Liver (tissue), 9 donors: ENCODE results near the gene BRAF. TPM values are rescaled to one million over a fixed set of nuclear protein-coding genes. Genes with fewer than 3 reads are reported as not detected.

Experiments used
- DNase-seq: peaks from one replicate; pipeline ENCODE4 v3.0.0-alpha.2; 2017; ENCODE audit warnings: low spot score
- H3K27ac ChIP-seq, 2 donors: one replicate each; pipeline ENCODE4 v1.7.0; 2013; ENCODE audit warnings: inconsistent platforms in 2 of 2, low read length in 2 of 2, control low read depth in 1 of 2, low read depth in 1 of 2, mild to moderate bottlenecking in 1 of 2
- H3K27me3 ChIP-seq, 4 donors: one replicate each; pipeline versions ENCODE4 v1.6.1 to v1.7.0; 2013; ENCODE audit warnings: low read length in 3 of 4, inconsistent platforms in 1 of 4, mild to moderate bottlenecking in 1 of 4, moderate library complexity in 1 of 4; ENCODE audit not compliant: control insufficient read depth in 4 of 4, insufficient read depth in 4 of 4
- H3K36me3 ChIP-seq, 4 donors: one replicate each; pipeline versions ENCODE4 v1.6.1 to v1.7.0; 2013; ENCODE audit warnings: low read length in 3 of 4, mild to moderate bottlenecking in 3 of 4, low read depth in 1 of 4, moderate library complexity in 1 of 4; ENCODE audit not compliant: control insufficient read depth in 4 of 4, insufficient read depth in 3 of 4
- H3K4me1 ChIP-seq, 4 donors: one replicate each; pipeline versions ENCODE4 v1.6.1 to v1.7.0; 2013; ENCODE audit warnings: low read length in 3 of 4, mild to moderate bottlenecking in 3 of 4, moderate library complexity in 1 of 4; ENCODE audit not compliant: control insufficient read depth in 4 of 4, insufficient read depth in 4 of 4
- H3K4me3 ChIP-seq, 3 donors: one replicate each; pipeline versions ENCODE4 v1.6.1 to v1.7.0; 2013; ENCODE audit warnings: low read length in 3 of 3, control low read depth in 1 of 3, low read depth in 1 of 3, mild to moderate bottlenecking in 1 of 3
- H3K9ac ChIP-seq, 2 donors: one replicate each; pipeline ENCODE4 v1.7.0; 2013; ENCODE audit warnings: low read length in 2 of 2, mild to moderate bottlenecking in 2 of 2, moderate library complexity in 2 of 2, control low read depth in 1 of 2, low read depth in 1 of 2
- H3K9me3 ChIP-seq, 4 donors: one replicate each; pipeline versions ENCODE4 v1.6.1 to v1.7.0; 2013; ENCODE audit warnings: low read length in 3 of 4; ENCODE audit not compliant: control insufficient read depth in 4 of 4
- EGR1 ChIP-seq, 2 donors: IDR thresholded peaks; 2 replicates each; pipeline ENCODE4 v1.6.1; 2016 to 2018; ENCODE audit warnings: antibody characterized with exemption in 2 of 2, low read depth in 2 of 2
- FOXA1 ChIP-seq: IDR thresholded peaks from 2 replicates; pipeline ENCODE4 v1.6.1; 2016; ENCODE audit warnings: antibody characterized with exemption
- FOXA2 ChIP-seq: IDR thresholded peaks from 2 replicates; pipeline ENCODE4 v1.6.1; 2016; ENCODE audit warnings: antibody characterized with exemption
- GABPA ChIP-seq, 2 donors: IDR thresholded peaks in 1 of 2; conservative IDR thresholded peaks in 1 of 2; 2 replicates each; pipeline ENCODE4 v1.6.1; 2016; ENCODE audit warnings: antibody characterized with exemption in 2 of 2, mild to moderate bottlenecking in 1 of 2, moderate library complexity in 1 of 2
- HNF4A ChIP-seq, 2 donors: conservative IDR thresholded peaks; 2 replicates each; pipeline ENCODE4 v1.6.1; 2016; ENCODE audit warnings: antibody characterized with exemption in 2 of 2, mild to moderate bottlenecking in 2 of 2
- HNF4G ChIP-seq: IDR thresholded peaks from 2 replicates; pipeline ENCODE4 v1.6.1; 2016; ENCODE audit warnings: antibody characterized with exemption
- NR2F2 ChIP-seq: IDR thresholded peaks from 2 replicates; pipeline ENCODE4 v1.6.1; 2016; ENCODE audit warnings: antibody characterized with exemption
- RAD21 ChIP-seq, 2 donors: IDR thresholded peaks; 2 replicates each; pipeline ENCODE4 v1.6.1; 2016; ENCODE audit warnings: antibody characterized with exemption in 2 of 2, mild to moderate bottlenecking in 2 of 2
- RXRA ChIP-seq, 2 donors: IDR thresholded peaks; 2 replicates each; pipeline ENCODE4 v1.6.1; 2017 to 2018; ENCODE audit warnings: antibody characterized with exemption in 2 of 2, mild to moderate bottlenecking in 1 of 2
- SP1 ChIP-seq: IDR thresholded peaks from 2 replicates; pipeline ENCODE4 v1.6.1; 2018; ENCODE audit warnings: antibody characterized with exemption, mild to moderate bottlenecking
- TAF1 ChIP-seq: conservative IDR thresholded peaks from 2 replicates; pipeline ENCODE4 v1.6.1; 2016; ENCODE audit warnings: antibody characterized with exemption, mild to moderate bottlenecking
- YY1 ChIP-seq: IDR thresholded peaks from 2 replicates; pipeline ENCODE4 v1.6.1; 2016; ENCODE audit warnings: antibody characterized with exemption, mild to moderate bottlenecking
- WGBS: extraction: QIAGEN DNeasy Blood & Tissue Kit; methylation state at CpG from one replicate; pipeline ENCODE4 v1.1.7; 2013; 5-methylcytosine and 5-hydroxymethylcytosine counted together
- polyA plus RNA-seq, 2 donors: library from polyadenylated mRNA; stranded (reverse) in 1 of 2; unstranded in 1 of 2; fragments of 200-250 nt in 1 of 2; fragments of >200 nt in 1 of 2; fragmentation: Nextera tagmentation in 1 of 2; extraction: Ambion mirVana in 1 of 2; gene quantifications; one replicate each; pipeline versions ENCODE4 v1.2.1 to v1.2.3, GENCODE V29; 2013 to 2015
- total RNA-seq, 2 donors: library from RNA; depleted of rRNA; stranded (reverse); fragments of >200 nt; gene quantifications; one replicate each; pipeline ENCODE4 v1.2.3, GENCODE V29; 2014
- TF ChIP-seq, protein P1 (sequence below): IDR thresholded peaks from 2 replicates; pipeline ENCODE4 v1.6.1; 2016; ENCODE audit warnings: antibody characterized with exemption
- TF ChIP-seq, protein P2 (sequence below): IDR thresholded peaks from 2 replicates; pipeline ENCODE4 v1.6.1; 2016; ENCODE audit warnings: antibody characterized with exemption, mild to moderate bottlenecking
- TF ChIP-seq, protein P3 (sequence below): IDR thresholded peaks from 2 replicates; pipeline ENCODE4 v1.6.1; 2016; ENCODE audit warnings: antibody characterized with exemption
- TF ChIP-seq, protein P4 (sequence below): fragments of 150-350 bp; IDR thresholded peaks from 2 replicates; pipeline ENCODE4 v1.5.1; 2017; ENCODE audit warnings: improper control_type of control experiment, low read depth, low read length; ENCODE audit not compliant: missing input control
- TF ChIP-seq, protein P5 (sequence below): IDR thresholded peaks from 2 replicates; pipeline ENCODE4 v1.6.1; 2016; ENCODE audit warnings: antibody characterized with exemption
- donor health status: healthy.
- donor health status: healthy.
- donor health status: healthy.
- donor health status: healthy.
- donor health status: healthy.

The BRAF gene
- total RNA-seq = 10 to 100 TPM; 19.9 to 21.9 TPM
- polyA plus RNA-seq = 1 to 10 TPM; 2.6 to 8.0 TPM

DNA sequence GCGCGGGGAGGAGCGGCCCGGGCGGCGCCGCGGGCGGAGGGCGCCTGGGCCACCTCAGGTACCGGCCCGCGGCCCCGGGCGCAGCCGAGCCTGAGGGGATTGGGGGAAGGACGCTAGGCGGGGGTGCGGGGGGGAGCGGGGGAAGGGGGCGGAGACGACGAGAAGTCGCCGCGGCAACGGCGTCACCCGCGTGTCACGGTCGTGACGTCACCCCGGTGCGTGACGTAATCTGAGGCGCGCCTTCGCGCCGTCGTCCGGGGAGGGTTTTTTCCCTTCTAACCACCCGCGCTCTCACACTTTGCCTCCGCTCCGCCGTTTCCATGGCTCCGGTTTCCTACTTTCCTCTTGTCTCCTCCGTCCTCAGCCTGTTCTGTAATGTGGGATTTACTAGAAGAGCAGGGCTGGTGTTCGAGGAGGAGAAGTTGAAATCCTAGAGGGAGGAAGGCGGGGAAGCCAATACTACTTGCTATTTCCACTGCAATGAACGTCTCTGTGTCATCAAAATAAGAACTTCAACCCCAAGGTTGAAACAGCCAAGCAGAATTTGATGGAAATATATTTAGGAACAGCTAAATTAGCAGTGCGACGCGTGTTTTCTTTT, at the start of gene BRAF:
Gene BRAF (minus strand): TSS at position 109 of the 601 bp plus-strand sequence. CDS start 226 bp downstream, outside the sequence.
- H3K4me1 ChIP-seq = peaks cover 4 to 29% (median 20%) of the 10 kb centered on the region in 4 donors
- TF ChIP-seq, protein P1, sequence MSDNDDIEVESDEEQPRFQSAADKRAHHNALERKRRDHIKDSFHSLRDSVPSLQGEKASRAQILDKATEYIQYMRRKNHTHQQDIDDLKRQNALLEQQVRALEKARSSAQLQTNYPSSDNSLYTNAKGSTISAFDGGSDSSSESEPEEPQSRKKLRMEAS = no peak
- TF ChIP-seq SP1 = peak; percentile 33
- peak in 1 of 2 donors; percentile 49 for TF ChIP-seq HNF4A (conservative IDR thresholded peaks at IDR 0.05)
- TF ChIP-seq YY1 = peak; percentile 49
- TF ChIP-seq, protein P2, sequence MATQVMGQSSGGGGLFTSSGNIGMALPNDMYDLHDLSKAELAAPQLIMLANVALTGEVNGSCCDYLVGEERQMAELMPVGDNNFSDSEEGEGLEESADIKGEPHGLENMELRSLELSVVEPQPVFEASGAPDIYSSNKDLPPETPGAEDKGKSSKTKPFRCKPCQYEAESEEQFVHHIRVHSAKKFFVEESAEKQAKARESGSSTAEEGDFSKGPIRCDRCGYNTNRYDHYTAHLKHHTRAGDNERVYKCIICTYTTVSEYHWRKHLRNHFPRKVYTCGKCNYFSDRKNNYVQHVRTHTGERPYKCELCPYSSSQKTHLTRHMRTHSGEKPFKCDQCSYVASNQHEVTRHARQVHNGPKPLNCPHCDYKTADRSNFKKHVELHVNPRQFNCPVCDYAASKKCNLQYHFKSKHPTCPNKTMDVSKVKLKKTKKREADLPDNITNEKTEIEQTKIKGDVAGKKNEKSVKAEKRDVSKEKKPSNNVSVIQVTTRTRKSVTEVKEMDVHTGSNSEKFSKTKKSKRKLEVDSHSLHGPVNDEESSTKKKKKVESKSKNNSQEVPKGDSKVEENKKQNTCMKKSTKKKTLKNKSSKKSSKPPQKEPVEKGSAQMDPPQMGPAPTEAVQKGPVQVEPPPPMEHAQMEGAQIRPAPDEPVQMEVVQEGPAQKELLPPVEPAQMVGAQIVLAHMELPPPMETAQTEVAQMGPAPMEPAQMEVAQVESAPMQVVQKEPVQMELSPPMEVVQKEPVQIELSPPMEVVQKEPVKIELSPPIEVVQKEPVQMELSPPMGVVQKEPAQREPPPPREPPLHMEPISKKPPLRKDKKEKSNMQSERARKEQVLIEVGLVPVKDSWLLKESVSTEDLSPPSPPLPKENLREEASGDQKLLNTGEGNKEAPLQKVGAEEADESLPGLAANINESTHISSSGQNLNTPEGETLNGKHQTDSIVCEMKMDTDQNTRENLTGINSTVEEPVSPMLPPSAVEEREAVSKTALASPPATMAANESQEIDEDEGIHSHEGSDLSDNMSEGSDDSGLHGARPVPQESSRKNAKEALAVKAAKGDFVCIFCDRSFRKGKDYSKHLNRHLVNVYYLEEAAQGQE = no peak
- no peak for TF ChIP-seq RXRA (IDR thresholded peaks at IDR 0.05)
- peak; percentile 10 for TF ChIP-seq HNF4G
- peak in 1 of 2 donors; percentile 31 for TF ChIP-seq RAD21 (IDR thresholded peaks at IDR 0.05)
- peak within 1 kb of the TSS; percentile 98 to 99 for H3K9ac ChIP-seq
- peak within 1 kb of the TSS; percentile 92 to 99 (median 93) for H3K4me3 ChIP-seq
- peak within 1 kb of the TSS; percentile 95 to 99 for H3K27ac ChIP-seq
- H3K36me3 ChIP-seq = no peaks in the 10 kb centered on the region
- peak; percentile 96 for DNase-seq
- H3K9me3 ChIP-seq = no peaks in the 10 kb centered on the region
- no peaks in the 10 kb centered on the region for H3K27me3 ChIP-seq
- 2% methylated on average over 55 of the region's 56 CpGs for WGBS

DNA sequence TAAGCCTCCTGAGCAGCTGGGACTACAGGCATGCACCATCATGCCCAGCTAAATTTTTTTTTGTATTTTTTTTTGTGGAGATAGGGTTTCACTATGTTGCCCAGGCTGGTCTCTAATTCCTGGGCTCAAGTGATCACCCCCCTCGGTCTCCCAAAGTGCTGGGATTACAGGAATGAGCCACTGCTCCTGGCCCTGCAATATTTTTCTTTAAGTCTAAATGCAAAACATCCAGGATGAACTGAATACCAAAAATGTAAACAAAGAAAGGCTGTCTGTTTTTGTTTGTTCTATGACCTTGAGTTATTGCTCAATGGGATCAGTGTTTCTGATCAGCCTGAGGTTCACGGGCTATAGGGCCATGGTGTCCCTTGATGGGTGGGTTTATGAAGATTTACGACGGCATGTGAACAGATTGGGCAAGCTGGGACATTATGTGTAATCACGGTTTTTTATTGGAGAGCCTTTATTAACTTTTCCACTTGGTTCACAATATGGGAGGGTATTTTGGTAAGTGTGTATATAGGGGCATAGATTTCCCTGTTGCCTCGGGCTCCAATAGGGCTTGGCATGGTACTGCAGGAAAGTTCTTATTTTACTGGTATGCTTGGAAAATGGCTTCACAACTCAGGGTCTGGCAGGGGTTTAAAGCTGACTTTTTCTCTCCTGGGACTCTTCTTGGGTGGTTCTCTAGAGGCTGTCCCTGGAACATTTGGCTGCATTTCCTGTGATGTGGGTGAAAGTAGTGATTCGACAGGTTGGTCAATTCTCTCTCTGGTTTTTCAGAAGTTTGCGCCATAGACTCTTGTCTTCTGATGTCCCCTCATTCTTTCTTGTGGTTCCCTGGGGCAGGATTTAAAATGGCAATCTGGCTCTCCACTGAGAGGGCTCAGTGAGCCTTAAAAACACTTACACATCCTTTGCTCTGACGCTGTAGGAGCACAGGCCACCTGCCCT, 48.4 kb upstream of the BRAF start:
- peaks cover 3 to 30% (median 21%) of the 10 kb centered on the region in 4 donors for H3K4me1 ChIP-seq
- H3K27ac ChIP-seq = peak overlapping the region; percentile 19 to 61
- no peak for DNase-seq
- no peak overlapping the region for H3K4me3 ChIP-seq
- H3K9ac ChIP-seq = no peak overlapping the region
- H3K36me3 ChIP-seq = no peaks in the 10 kb centered on the region
- 34% methylated on average over 9 of the region's 9 CpGs for WGBS
- no peaks in the 10 kb centered on the region for H3K9me3 ChIP-seq
- H3K27me3 ChIP-seq = no peaks in the 10 kb centered on the region
- TF ChIP-seq FOXA2 (peak; percentile 85), RXRA (IDR thresholded peaks at IDR 0.05) (peak; percentile 54 to 65), SP1 (peak; percentile 59), HNF4A (conservative IDR thresholded peaks at IDR 0.05) (peak; percentile 61 to 70), TAF1 (no peak), NR2F2 (no peak), GABPA (IDR thresholded peaks at IDR 0.05 in 1 of 2, conservative IDR thresholded peaks at IDR 0.05 in 1 of 2) (no peak), FOXA1 (peak; percentile 43), YY1 (peak; percentile 34), RAD21 (IDR thresholded peaks at IDR 0.05) (peak in 1 of 2 donors; percentile 9), HNF4G (peak; percentile 43), EGR1 (IDR thresholded peaks at IDR 0.05; ENCODE audit: low read depth in 2 of 2) (peak in 1 of 2 donors; percentile 30)
- TF ChIP-seq, protein P3, sequence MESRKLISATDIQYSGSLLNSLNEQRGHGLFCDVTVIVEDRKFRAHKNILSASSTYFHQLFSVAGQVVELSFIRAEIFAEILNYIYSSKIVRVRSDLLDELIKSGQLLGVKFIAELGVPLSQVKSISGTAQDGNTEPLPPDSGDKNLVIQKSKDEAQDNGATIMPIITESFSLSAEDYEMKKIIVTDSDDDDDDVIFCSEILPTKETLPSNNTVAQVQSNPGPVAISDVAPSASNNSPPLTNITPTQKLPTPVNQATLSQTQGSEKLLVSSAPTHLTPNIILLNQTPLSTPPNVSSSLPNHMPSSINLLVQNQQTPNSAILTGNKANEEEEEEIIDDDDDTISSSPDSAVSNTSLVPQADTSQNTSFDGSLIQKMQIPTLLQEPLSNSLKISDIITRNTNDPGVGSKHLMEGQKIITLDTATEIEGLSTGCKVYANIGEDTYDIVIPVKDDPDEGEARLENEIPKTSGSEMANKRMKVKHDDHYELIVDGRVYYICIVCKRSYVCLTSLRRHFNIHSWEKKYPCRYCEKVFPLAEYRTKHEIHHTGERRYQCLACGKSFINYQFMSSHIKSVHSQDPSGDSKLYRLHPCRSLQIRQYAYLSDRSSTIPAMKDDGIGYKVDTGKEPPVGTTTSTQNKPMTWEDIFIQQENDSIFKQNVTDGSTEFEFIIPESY = peak; percentile 15
- TF ChIP-seq, protein P4, sequence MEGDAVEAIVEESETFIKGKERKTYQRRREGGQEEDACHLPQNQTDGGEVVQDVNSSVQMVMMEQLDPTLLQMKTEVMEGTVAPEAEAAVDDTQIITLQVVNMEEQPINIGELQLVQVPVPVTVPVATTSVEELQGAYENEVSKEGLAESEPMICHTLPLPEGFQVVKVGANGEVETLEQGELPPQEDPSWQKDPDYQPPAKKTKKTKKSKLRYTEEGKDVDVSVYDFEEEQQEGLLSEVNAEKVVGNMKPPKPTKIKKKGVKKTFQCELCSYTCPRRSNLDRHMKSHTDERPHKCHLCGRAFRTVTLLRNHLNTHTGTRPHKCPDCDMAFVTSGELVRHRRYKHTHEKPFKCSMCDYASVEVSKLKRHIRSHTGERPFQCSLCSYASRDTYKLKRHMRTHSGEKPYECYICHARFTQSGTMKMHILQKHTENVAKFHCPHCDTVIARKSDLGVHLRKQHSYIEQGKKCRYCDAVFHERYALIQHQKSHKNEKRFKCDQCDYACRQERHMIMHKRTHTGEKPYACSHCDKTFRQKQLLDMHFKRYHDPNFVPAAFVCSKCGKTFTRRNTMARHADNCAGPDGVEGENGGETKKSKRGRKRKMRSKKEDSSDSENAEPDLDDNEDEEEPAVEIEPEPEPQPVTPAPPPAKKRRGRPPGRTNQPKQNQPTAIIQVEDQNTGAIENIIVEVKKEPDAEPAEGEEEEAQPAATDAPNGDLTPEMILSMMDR = no peak
- TF ChIP-seq, protein P2 = peak; percentile 36
- TF ChIP-seq, protein P5, sequence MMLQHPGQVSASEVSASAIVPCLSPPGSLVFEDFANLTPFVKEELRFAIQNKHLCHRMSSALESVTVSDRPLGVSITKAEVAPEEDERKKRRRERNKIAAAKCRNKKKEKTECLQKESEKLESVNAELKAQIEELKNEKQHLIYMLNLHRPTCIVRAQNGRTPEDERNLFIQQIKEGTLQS = no peak
